ENCODE data around the gene APC. TPM values are rescaled to one million over a fixed set of nuclear protein-coding genes. Genes with fewer than 3 reads are reported as not detected.
"Not testable (repeated sequence)": the region's sequence is repeated elsewhere in the genome, so short reads cannot be mapped to it uniquely, and the experiment has no call there.

The APC gene
- total RNA-seq, 1 experiment from 2014 or later, result 24.0 TPM

DNA sequence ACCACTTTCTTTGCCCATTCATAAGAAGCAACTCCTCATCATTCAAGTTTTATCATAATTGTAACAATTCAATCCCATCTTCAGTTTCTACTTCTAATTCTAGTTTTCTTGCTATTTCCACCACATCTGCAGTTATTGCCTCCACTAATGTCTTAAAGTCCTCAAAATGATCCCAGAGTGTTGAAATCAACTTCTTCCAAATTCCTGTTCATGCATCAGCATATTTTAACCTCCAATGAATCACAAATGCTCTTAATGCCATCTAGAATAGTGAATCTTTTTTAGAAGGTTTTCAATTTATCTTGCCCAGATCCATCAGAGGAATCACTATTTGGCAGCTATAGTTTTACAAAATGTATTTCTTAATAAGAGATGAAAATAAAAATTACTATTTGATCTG, 120.2 kb downstream of the APC start:
- H2AFZ ChIP-seq (ENCODE audit: low read depth, low read length, poor library complexity, severe bottlenecking), result no peak overlapping the region
- TF ChIP-seq POLR2AphosphoS5 (IDR thresholded peaks at IDR 0.05; ENCODE audit: low read depth, low read length) (no peak), SP1 (IDR thresholded peaks at IDR 0.05; ENCODE audit: low read depth) (no peak), POLR2A (IDR thresholded peaks at IDR 0.05; ENCODE audit: borderline replicate concordance, extremely low read depth, insufficient read depth, insufficient read length) (no peak), YY1 (IDR thresholded peaks at IDR 0.05; ENCODE audit: extremely low read depth, insufficient replicate concordance, low read depth, low read length) (no peak), ZFX (IDR thresholded peaks at IDR 0.05) (no peak), ZNF274 (IDR thresholded peaks at IDR 0.05; ENCODE audit: low read depth, low read length) (no peak), EZH2 (IDR thresholded peaks at IDR 0.05) (no peak), EGR1 (IDR thresholded peaks at IDR 0.05; ENCODE audit: low read depth) (no peak), ELF1 (IDR thresholded peaks at IDR 0.05; ENCODE audit: borderline replicate concordance, low read depth) (no peak), CEBPB (IDR thresholded peaks at IDR 0.05; ENCODE audit: low read depth) (no peak), RAD21 (IDR thresholded peaks at IDR 0.05; ENCODE audit: low read depth) (no peak), JUND (IDR thresholded peaks at IDR 0.05) (no peak), SIN3A (IDR thresholded peaks at IDR 0.05; ENCODE audit: low read depth) (no peak), ZBTB33 (IDR thresholded peaks at IDR 0.05; ENCODE audit: extremely low read depth, insufficient replicate concordance, low read length) (no peak), SRF (IDR thresholded peaks at IDR 0.05; ENCODE audit: low read depth) (no peak)
- TF ChIP-seq, protein P1, sequence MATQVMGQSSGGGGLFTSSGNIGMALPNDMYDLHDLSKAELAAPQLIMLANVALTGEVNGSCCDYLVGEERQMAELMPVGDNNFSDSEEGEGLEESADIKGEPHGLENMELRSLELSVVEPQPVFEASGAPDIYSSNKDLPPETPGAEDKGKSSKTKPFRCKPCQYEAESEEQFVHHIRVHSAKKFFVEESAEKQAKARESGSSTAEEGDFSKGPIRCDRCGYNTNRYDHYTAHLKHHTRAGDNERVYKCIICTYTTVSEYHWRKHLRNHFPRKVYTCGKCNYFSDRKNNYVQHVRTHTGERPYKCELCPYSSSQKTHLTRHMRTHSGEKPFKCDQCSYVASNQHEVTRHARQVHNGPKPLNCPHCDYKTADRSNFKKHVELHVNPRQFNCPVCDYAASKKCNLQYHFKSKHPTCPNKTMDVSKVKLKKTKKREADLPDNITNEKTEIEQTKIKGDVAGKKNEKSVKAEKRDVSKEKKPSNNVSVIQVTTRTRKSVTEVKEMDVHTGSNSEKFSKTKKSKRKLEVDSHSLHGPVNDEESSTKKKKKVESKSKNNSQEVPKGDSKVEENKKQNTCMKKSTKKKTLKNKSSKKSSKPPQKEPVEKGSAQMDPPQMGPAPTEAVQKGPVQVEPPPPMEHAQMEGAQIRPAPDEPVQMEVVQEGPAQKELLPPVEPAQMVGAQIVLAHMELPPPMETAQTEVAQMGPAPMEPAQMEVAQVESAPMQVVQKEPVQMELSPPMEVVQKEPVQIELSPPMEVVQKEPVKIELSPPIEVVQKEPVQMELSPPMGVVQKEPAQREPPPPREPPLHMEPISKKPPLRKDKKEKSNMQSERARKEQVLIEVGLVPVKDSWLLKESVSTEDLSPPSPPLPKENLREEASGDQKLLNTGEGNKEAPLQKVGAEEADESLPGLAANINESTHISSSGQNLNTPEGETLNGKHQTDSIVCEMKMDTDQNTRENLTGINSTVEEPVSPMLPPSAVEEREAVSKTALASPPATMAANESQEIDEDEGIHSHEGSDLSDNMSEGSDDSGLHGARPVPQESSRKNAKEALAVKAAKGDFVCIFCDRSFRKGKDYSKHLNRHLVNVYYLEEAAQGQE (IDR thresholded peaks at IDR 0.05; ENCODE audit: low read depth), result no peak
- TF ChIP-seq, protein P2, sequence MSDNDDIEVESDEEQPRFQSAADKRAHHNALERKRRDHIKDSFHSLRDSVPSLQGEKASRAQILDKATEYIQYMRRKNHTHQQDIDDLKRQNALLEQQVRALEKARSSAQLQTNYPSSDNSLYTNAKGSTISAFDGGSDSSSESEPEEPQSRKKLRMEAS (IDR thresholded peaks at IDR 0.05), result no peak
- TF ChIP-seq, protein P3, sequence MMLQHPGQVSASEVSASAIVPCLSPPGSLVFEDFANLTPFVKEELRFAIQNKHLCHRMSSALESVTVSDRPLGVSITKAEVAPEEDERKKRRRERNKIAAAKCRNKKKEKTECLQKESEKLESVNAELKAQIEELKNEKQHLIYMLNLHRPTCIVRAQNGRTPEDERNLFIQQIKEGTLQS (IDR thresholded peaks at IDR 0.05), result no peak
- ChIA-PET CTCF (no interaction called here), RAD21 (ENCODE audit: low non-redundant PET in 1 of 2, low total read pairs in 2 of 2, uncharacterized antibody in 2 of 2, unreplicated experiment in 2 of 2) (no interaction called here), POLR2A (no interaction called here)
- no peaks in the 10 kb centered on the region for H3K9me2 ChIP-seq (ENCODE audit: insufficient read depth)
- no peak overlapping the region for H3K4me2 ChIP-seq (ENCODE audit: low read length)
- intact Hi-C loops (cut with micrococcal nuclease), result no loop called here
- H3K27ac ChIP-seq (ENCODE audit: low read depth, low read length), result no peak overlapping the region
- peaks cover 18% of the 10 kb centered on the region for H3K79me2 ChIP-seq (ENCODE audit: insufficient read depth, low read length)
- no TSS peak for BruUV-seq (replicated peaks)
- DNase-seq (ENCODE audit: low read depth, low spot score) (no peak), ATAC-seq (no peak)
- no peak overlapping the region for H3K4me3 ChIP-seq (replicated peaks in 1 of 2; ENCODE audit: low read depth in 1 of 2, low read length in 2 of 2)
- no peaks in the 10 kb centered on the region for H3K27me3 ChIP-seq (ENCODE audit: insufficient read depth, low read length)
- H4K20me1 ChIP-seq (ENCODE audit: insufficient read depth), result no peaks in the 10 kb centered on the region
- no peak overlapping the region for H3K9ac ChIP-seq (ENCODE audit: low read length)
- no peaks in the 10 kb centered on the region for H3K9me3 ChIP-seq (ENCODE audit: control insufficient read depth in 1 of 2, insufficient read depth in 1 of 2, low read depth in 1 of 2, low read length in 2 of 2)
- peaks cover 8 to 17% of the 10 kb centered on the region in 2 experiments for H3K4me1 ChIP-seq (ENCODE audit: control insufficient read depth in 1 of 2, insufficient read depth in 2 of 2, low read length in 2 of 2)
- peaks cover 0 to 4% of the 10 kb centered on the region in 2 experiments; a peak in 1 of 4 replicates for H3K36me3 ChIP-seq (ENCODE audit: control insufficient read depth in 1 of 2, insufficient read depth in 2 of 2, low read length in 2 of 2)

- Histone ChIP-seq H3K4me2 (ENCODE audit: low read length) (peak overlapping the region; percentile 85), H3K9ac (ENCODE audit: low read length) (peak overlapping the region; percentile 82), H3K4me1 (ENCODE audit: control insufficient read depth in 1 of 2, insufficient read depth in 2 of 2, low read length in 2 of 2) (peaks cover 8 to 22% of the 10 kb centered on the region in 2 experiments), H2AFZ (ENCODE audit: low read depth, low read length, poor library complexity, severe bottlenecking) (peak overlapping the region; percentile 69), H3K36me3 (ENCODE audit: control insufficient read depth in 1 of 2, insufficient read depth in 2 of 2, low read length in 2 of 2) (peaks cover 15 to 27% of the 10 kb centered on the region in 2 experiments), H3K4me3 (replicated peaks in 1 of 2; ENCODE audit: low read depth in 1 of 2, low read length in 2 of 2) (peak overlapping the region; percentile 80 to 99), H3K79me2 (ENCODE audit: insufficient read depth, low read length) (peaks cover 43% of the 10 kb centered on the region), H3K27ac (ENCODE audit: low read depth, low read length) (peak overlapping the region; percentile 52)
- intact Hi-C loops (cut with micrococcal nuclease); H3K9me3 ChIP-seq (ENCODE audit: control insufficient read depth in 1 of 2, insufficient read depth in 1 of 2, low read depth in 1 of 2, low read length in 2 of 2); DNase-seq (ENCODE audit: low read depth, low spot score); RAD21 ChIA-PET (ENCODE audit: low non-redundant PET in 1 of 2, low total read pairs in 2 of 2, uncharacterized antibody in 2 of 2, unreplicated experiment in 2 of 2); H3K9me2 ChIP-seq (ENCODE audit: insufficient read depth); ATAC-seq; H3K27me3 ChIP-seq (ENCODE audit: insufficient read depth, low read length); H4K20me1 ChIP-seq (ENCODE audit: insufficient read depth): not testable (repeated sequence)
- CTCF ChIA-PET, result interaction anchor here (1.3 kb wide), 1 partner anchor 12 kb away, joined by 8 read pairs; no protein-coding TSS in a partner anchor
- POLR2A ChIA-PET, result interaction anchor here (1.0 to 1.6 kb wide), 6 partner anchors 9 to 116 kb away, joined by 3 to 5 read pairs (median 4); partner anchors contain the start of gene DCP2
- BruUV-seq (replicated peaks), result TSS peak; percentile 97
Measured at GRCh38 chr5:112860571-112860928, 122.9 kb downstream of the APC start.
